H9 (cell line): ENCODE measurements around the gene DENR. TPM values are rescaled to one million over a fixed set of nuclear protein-coding genes. Genes with fewer than 3 reads are reported as not detected.

Experiments used
- DNase-seq: peaks from one replicate; pipeline ENCODE4 v3.0.0-alpha.2; 2017
- H2AFZ ChIP-seq: one replicate; pipeline ENCODE4 v1.6.1; 2013; ENCODE audit warnings: mild to moderate bottlenecking, low read length, control low read depth, moderate library complexity
- H2AK5ac ChIP-seq: 2 replicates; pipeline ENCODE4 v1.6.1; 2013; ENCODE audit warnings: low read length, control low read depth, mixed read lengths; ENCODE audit not compliant: insufficient read length
- H2BK120ac ChIP-seq: one replicate; pipeline ENCODE4 v1.6.1; 2013; ENCODE audit warnings: low read depth, mild to moderate bottlenecking, low read length, control low read depth, inconsistent platforms; ENCODE audit not compliant: poor library complexity, severe bottlenecking
- H2BK12ac ChIP-seq: 2 replicates; pipeline ENCODE4 v1.6.1; 2013; ENCODE audit warnings: low read length, control low read depth, mixed read lengths, low read depth; ENCODE audit not compliant: insufficient read length
- H2BK15ac ChIP-seq: 2 replicates; pipeline ENCODE4 v1.6.1; 2013; ENCODE audit warnings: low read depth, low read length, control low read depth
- H2BK20ac ChIP-seq: one replicate; pipeline ENCODE4 v1.6.1; 2013; ENCODE audit warnings: low read depth, mild to moderate bottlenecking, low read length, control low read depth, inconsistent platforms; ENCODE audit not compliant: poor library complexity, severe bottlenecking
- H2BK5ac ChIP-seq: 2 replicates; pipeline ENCODE4 v1.6.1; 2013; ENCODE audit warnings: low read length, control low read depth, mixed read lengths; ENCODE audit not compliant: insufficient read length
- H3K14ac ChIP-seq: 2 replicates; pipeline ENCODE4 v1.6.1; 2013; ENCODE audit warnings: low read length, control low read depth; ENCODE audit not compliant: insufficient read depth
- H3K18ac ChIP-seq: 2 replicates; pipeline ENCODE4 v1.6.1; 2013; ENCODE audit warnings: low read depth, mild to moderate bottlenecking, mixed read lengths, low read length, control low read depth; ENCODE audit not compliant: insufficient read length
- H3K23ac ChIP-seq: 2 replicates; pipeline ENCODE4 v1.6.1; 2013; ENCODE audit warnings: low read length, control low read depth, mixed read lengths, low read depth; ENCODE audit not compliant: insufficient read length
- H3K23me2 ChIP-seq: 2 replicates; pipeline ENCODE4 v1.6.1; 2013; ENCODE audit warnings: low read depth, mild to moderate bottlenecking, mixed read lengths, low read length, control low read depth; ENCODE audit not compliant: insufficient read length, poor library complexity, severe bottlenecking
- H3K27ac ChIP-seq: 2 replicates; pipeline ENCODE4 v1.5.1; 2013; ENCODE audit warnings: low read length, control low read depth, mixed read lengths, low read depth; ENCODE audit not compliant: insufficient read length
- H3K27me3 ChIP-seq: 2 replicates; pipeline ENCODE4 v1.6.1; 2013; ENCODE audit warnings: low read length, control low read depth, inconsistent platforms; ENCODE audit not compliant: insufficient read depth
- H3K4ac ChIP-seq: 2 replicates; pipeline ENCODE4 v1.6.1; 2013; ENCODE audit warnings: low read depth, mild to moderate bottlenecking, control low read depth, inconsistent platforms, low read length, moderate library complexity
- H3K4me1 ChIP-seq: 2 replicates; pipeline ENCODE4 v1.6.1; 2013; ENCODE audit warnings: low read length, control low read depth, inconsistent platforms; ENCODE audit not compliant: insufficient read depth
- H3K4me2 ChIP-seq: 2 replicates; pipeline ENCODE4 v1.6.1; 2013; ENCODE audit warnings: low read length, control low read depth, mixed read lengths; ENCODE audit not compliant: insufficient read length, insufficient read depth
- H3K56ac ChIP-seq: 2 replicates; pipeline ENCODE4 v1.6.1; 2013; ENCODE audit warnings: low read depth, mild to moderate bottlenecking, mixed read lengths, low read length, control low read depth; ENCODE audit not compliant: insufficient read length
- H3K79me1 ChIP-seq: 2 replicates; pipeline ENCODE4 v1.6.1; 2013; ENCODE audit warnings: low read depth, mild to moderate bottlenecking, moderate library complexity, low read length, control low read depth, inconsistent platforms; ENCODE audit not compliant: insufficient read depth, poor library complexity, severe bottlenecking
- H3K79me2 ChIP-seq: 2 replicates; pipeline ENCODE4 v1.6.1; 2013; ENCODE audit warnings: low read length, control low read depth, inconsistent platforms; ENCODE audit not compliant: insufficient read depth
- H3K9ac ChIP-seq: 2 replicates; pipeline ENCODE4 v1.6.1; 2013; ENCODE audit warnings: low read length, control low read depth, mixed read lengths; ENCODE audit not compliant: insufficient read length; ENCODE audit errors: extremely low read depth
- H3K9me3 ChIP-seq: one replicate; pipeline ENCODE4 v1.6.1; 2013; ENCODE audit warnings: low read depth, low read length, inconsistent platforms; ENCODE audit not compliant: control insufficient read depth
- H3T11ph ChIP-seq: one replicate; pipeline ENCODE4 v1.6.1; 2013; ENCODE audit warnings: mild to moderate bottlenecking, low read length, control low read depth, inconsistent platforms
- H4K20me1 ChIP-seq: one replicate; pipeline ENCODE4 v1.6.1; 2013; ENCODE audit not compliant: control insufficient read depth, insufficient read length, insufficient read depth
- H4K5ac ChIP-seq: 2 replicates; pipeline ENCODE4 v1.6.1; 2013; ENCODE audit warnings: low read depth, mild to moderate bottlenecking, mixed read lengths, low read length, control low read depth; ENCODE audit not compliant: insufficient read length
- H4K8ac ChIP-seq: replicated peaks from 2 replicates; pipeline ENCODE4 v1.6.1; 2013; ENCODE audit warnings: low read length, control low read depth, mixed read lengths, low read depth; ENCODE audit not compliant: insufficient read length
- H4K91ac ChIP-seq: 2 replicates; pipeline ENCODE4 v1.6.1; 2013; ENCODE audit warnings: low read depth, mild to moderate bottlenecking, moderate library complexity, mixed read lengths, low read length, control low read depth; ENCODE audit not compliant: insufficient read length
- H3K27ac Mint-ChIP-seq, 3 experiments: 2 replicates in 2 of 3; 3 replicates in 1 of 3; pipeline ENCODE4 v1.8.0; 2020 to 2021; ENCODE audit warnings: mixed read lengths in 3 of 3, mild to moderate bottlenecking in 1 of 3, moderate library complexity in 1 of 3
- H3K27me3 Mint-ChIP-seq: 2 replicates; pipeline ENCODE4 v1.8.0; 2021; ENCODE audit warnings: low read depth, mild to moderate bottlenecking, moderate library complexity, mixed read lengths
- H3K36me3 Mint-ChIP-seq, 3 experiments: 2 replicates in 2 of 3; 3 replicates in 1 of 3; pipeline ENCODE4 v1.8.0; 2020 to 2021; ENCODE audit warnings: low read depth in 3 of 3, mixed read lengths in 3 of 3; ENCODE audit not compliant: insufficient read depth in 1 of 3
- H3K4me1 Mint-ChIP-seq, 2 experiments: 2 replicates each; pipeline ENCODE4 v1.8.0; 2020; ENCODE audit warnings: mixed read lengths in 2 of 2
- H3K4me3 Mint-ChIP-seq, 2 experiments: 2 replicates in 1 of 2; 3 replicates in 1 of 2; pipeline ENCODE4 v1.8.0; 2020 to 2021; ENCODE audit warnings: mild to moderate bottlenecking in 2 of 2, mixed read lengths in 2 of 2, moderate library complexity in 1 of 2
- H3K9me3 Mint-ChIP-seq, 2 experiments: 2 replicates in 1 of 2; 3 replicates in 1 of 2; pipeline ENCODE4 v1.8.0; 2020; ENCODE audit warnings: mild to moderate bottlenecking in 2 of 2, mixed read lengths in 2 of 2, moderate library complexity in 1 of 2
- WGBS: extraction: QIAGEN DNeasy Blood & Tissue Kit; methylation state at CpG from one replicate; pipeline ENCODE4 v1.1.7; 2013; ENCODE audit warnings: missing lambda C conversion rate, low lambda C conversion rate, mixed read lengths; ENCODE audit not compliant: insufficient read length; ENCODE audit errors: extremely low coverage; 5-methylcytosine and 5-hydroxymethylcytosine counted together
- total RNA-seq: library from RNA; stranded (reverse); gene quantifications from 2 replicates; pipeline ENCODE4 v1.2.1, GENCODE V29; 2021
- TF ChIP-seq, protein P1 (sequence below): fragments of 200-600 bp; sonication (generic); conservative IDR thresholded peaks from 3 replicates; pipeline ENCODE4 v1.8.0; 2021; ENCODE audit warnings: antibody characterized with exemption, mild to moderate bottlenecking

The DENR gene
- total RNA-seq, 1 experiment from 2014 or later = 104 TPM

DNA sequence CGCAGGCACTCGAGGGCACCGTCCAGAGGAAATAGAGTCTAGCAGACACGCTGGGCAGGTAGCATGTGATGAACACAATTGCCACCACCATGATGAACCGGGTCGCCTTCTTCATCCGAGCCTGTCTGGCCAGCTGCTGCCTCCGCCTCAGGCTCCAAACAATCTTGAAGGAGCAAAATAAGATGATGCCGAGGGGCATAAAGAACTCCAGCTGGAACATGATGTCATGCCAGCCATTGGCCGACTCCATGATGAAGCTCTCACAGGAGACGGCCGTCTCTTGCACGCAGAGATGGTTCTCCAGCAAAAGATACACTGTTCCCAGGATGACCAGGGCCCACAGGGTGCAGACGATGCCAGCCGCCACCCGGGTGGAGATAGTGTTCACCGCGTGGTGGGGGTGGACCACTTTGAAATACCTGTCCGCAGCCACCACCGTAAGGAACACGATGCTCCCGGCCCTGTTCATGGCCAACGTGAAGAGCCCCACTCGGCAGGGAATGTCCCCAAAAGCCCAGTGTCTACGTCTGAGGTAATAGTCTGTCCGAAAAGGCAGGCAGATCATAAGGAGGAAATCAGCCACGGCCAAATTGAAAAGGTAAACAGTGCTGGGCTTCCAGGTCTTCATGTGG lies 22.9 kb upstream of the DENR start:
- no peak overlapping the region for H3K4ac ChIP-seq
- no peak overlapping the region for H2AK5ac ChIP-seq
- H3K27ac ChIP-seq = no peak overlapping the region
- H3K79me2 ChIP-seq = no peaks in the 10 kb centered on the region
- H3K9ac ChIP-seq = no peak overlapping the region
- no peak overlapping the region for H2BK20ac ChIP-seq
- no peak overlapping the region for H4K91ac ChIP-seq
- H3K9me3 ChIP-seq = no peaks in the 10 kb centered on the region
- no peak overlapping the region for H3K23ac ChIP-seq
- no peak overlapping the region for H2BK5ac ChIP-seq
- Mint-ChIP-seq H3K4me3 (no peak overlapping the region), H3K9me3 (no peaks in the 10 kb centered on the region), H3K27ac (no peak overlapping the region), H3K27me3 (peaks cover 3% of the 10 kb centered on the region), H3K4me1 (peaks cover 21 to 25% of the 10 kb centered on the region in 2 experiments), H3K36me3 (no peaks in the 10 kb centered on the region)
- no peak overlapping the region for H4K8ac ChIP-seq
- H3K23me2 ChIP-seq = no peaks in the 10 kb centered on the region
- no peak overlapping the region for H2AFZ ChIP-seq
- no CpG with 5 or more reads among the region's 27 CpGs for WGBS
- no peak overlapping the region for H3K4me2 ChIP-seq
- no peak overlapping the region for H3T11ph ChIP-seq
- H3K18ac ChIP-seq = no peak overlapping the region
- no peaks in the 10 kb centered on the region for H3K4me1 ChIP-seq
- H2BK120ac ChIP-seq = no peak overlapping the region
- TF ChIP-seq, protein P1, sequence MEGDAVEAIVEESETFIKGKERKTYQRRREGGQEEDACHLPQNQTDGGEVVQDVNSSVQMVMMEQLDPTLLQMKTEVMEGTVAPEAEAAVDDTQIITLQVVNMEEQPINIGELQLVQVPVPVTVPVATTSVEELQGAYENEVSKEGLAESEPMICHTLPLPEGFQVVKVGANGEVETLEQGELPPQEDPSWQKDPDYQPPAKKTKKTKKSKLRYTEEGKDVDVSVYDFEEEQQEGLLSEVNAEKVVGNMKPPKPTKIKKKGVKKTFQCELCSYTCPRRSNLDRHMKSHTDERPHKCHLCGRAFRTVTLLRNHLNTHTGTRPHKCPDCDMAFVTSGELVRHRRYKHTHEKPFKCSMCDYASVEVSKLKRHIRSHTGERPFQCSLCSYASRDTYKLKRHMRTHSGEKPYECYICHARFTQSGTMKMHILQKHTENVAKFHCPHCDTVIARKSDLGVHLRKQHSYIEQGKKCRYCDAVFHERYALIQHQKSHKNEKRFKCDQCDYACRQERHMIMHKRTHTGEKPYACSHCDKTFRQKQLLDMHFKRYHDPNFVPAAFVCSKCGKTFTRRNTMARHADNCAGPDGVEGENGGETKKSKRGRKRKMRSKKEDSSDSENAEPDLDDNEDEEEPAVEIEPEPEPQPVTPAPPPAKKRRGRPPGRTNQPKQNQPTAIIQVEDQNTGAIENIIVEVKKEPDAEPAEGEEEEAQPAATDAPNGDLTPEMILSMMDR = no peak
- no peak overlapping the region for H4K5ac ChIP-seq
- H3K79me1 ChIP-seq = no peaks in the 10 kb centered on the region
- no peak for DNase-seq
- H2BK12ac ChIP-seq = no peak overlapping the region
- H3K14ac ChIP-seq = no peak overlapping the region
- no peaks in the 10 kb centered on the region for H4K20me1 ChIP-seq
- no peaks in the 10 kb centered on the region for H3K27me3 ChIP-seq
- no peak overlapping the region for H3K56ac ChIP-seq
- no peak overlapping the region for H2BK15ac ChIP-seq
